GM21723 (cell line): ENCODE results near the gene TFPI.

Experiments used
- ATAC-seq: cut with Tn5 transposase; IDR thresholded peaks from one replicate; pipeline ENCODE4 v1.9.1; 2021; ENCODE audit warnings: mild to moderate bottlenecking, moderate library complexity; ENCODE audit not compliant: unreplicated experiment

TFPI gene

GRCh38 chr2:187506416-187506815 is 47.8 kb downstream of the TFPI start:
- ATAC-seq = no peak

GRCh38 chr2:187505065-187505672 is 49.1 kb downstream of the TFPI start:
- ATAC-seq = no peak

- no peak for ATAC-seq
These were observed 49.8 kb downstream of the TFPI start for GRCh38 chr2:187504312-187504921.

GRCh38 chr2:187503700-187504099 is 50.5 kb downstream of the TFPI start:
- ATAC-seq = no peak

GRCh38 chr2:187502467-187502866 is 51.8 kb downstream of the TFPI start:
- ATAC-seq = no peak

- ATAC-seq = no peak
These were observed 53.5 kb downstream of the TFPI start for GRCh38 chr2:187500585-187501359.

GRCh38 chr2:187499941-187500532 is 54.2 kb downstream of the TFPI start:
- peak; percentile 93 for ATAC-seq

- ATAC-seq = no peak
These were observed 56.3 kb downstream of the TFPI start for GRCh38 chr2:187497858-187498463.

- no peak for ATAC-seq
These were observed 57.1 kb downstream of the TFPI start for GRCh38 chr2:187497140-187497539.

- no peak for ATAC-seq
These were observed 58.9 kb downstream of the TFPI start for GRCh38 chr2:187495324-187495723.

- no peak for ATAC-seq
These were observed 60.2 kb downstream of the TFPI start for GRCh38 chr2:187493877-187494568.

- no peak for ATAC-seq
These were observed 61.1 kb downstream of the TFPI start for GRCh38 chr2:187493180-187493579.

- no peak for ATAC-seq
These were observed 68.0 kb downstream of the TFPI start for GRCh38 chr2:187486241-187486640.

GRCh38 chr2:187485523-187485922 is 68.7 kb downstream of the TFPI start:
- ATAC-seq = no peak

GRCh38 chr2:187483537-187483936 is 70.7 kb downstream of the TFPI start:
- ATAC-seq = no peak

- ATAC-seq = peak; percentile 72
These were observed 71.4 kb downstream of the TFPI start for GRCh38 chr2:187482796-187483195.

- no peak for ATAC-seq
These were observed 72.7 kb downstream of the TFPI start for GRCh38 chr2:187481543-187481942.

- ATAC-seq = no peak
These were observed 75.5 kb downstream of the TFPI start for GRCh38 chr2:187478719-187479118.

GRCh38 chr2:187477051-187477450 is 77.2 kb downstream of the TFPI start:
- ATAC-seq = no peak

GRCh38 chr2:187475499-187476248 is 78.6 kb downstream of the TFPI start:
- ATAC-seq = peak; percentile 87
